ENCODE measurements around the gene PTPN7. TPM values are rescaled to one million over a fixed set of nuclear protein-coding genes. Genes with fewer than 3 reads are reported as not detected.

PTPN7 gene
- total RNA-seq, 4 donors from 2014 or later = 0.79 to 8.5 (median 1.8) TPM; not detected in 1

GRCh38 chr1:202152399-202152798, 8.0 kb downstream of the PTPN7 start:
- Histone ChIP-seq H3K4me1 (no peaks in the 10 kb centered on the region), H3K4me3 (no peak overlapping the region), H3K36me3 (no peaks in the 10 kb centered on the region), H3K9me3 (no peaks in the 10 kb centered on the region), H3K27me3 (no peaks in the 10 kb centered on the region), H3K27ac (no peak overlapping the region)
- intact Hi-C loops (cut with DNase I; ENCODE audit: low total_unique reads) = no loop called here
- TF ChIP-seq CTCF (IDR thresholded peaks at IDR 0.05) (no peak), POLR2A (IDR thresholded peaks at IDR 0.05) (no peak)
- DNase-seq = no peak

- Histone ChIP-seq H3K4me1 (no peaks in the 10 kb centered on the region), H3K4me3 (no peak overlapping the region), H3K27me3 (no peaks in the 10 kb centered on the region), H3K36me3 (no peaks in the 10 kb centered on the region), H3K27ac (no peak overlapping the region), H3K9me3 (no peaks in the 10 kb centered on the region)
- intact Hi-C loops (cut with DNase I; ENCODE audit: low total_unique reads) = no loop called here
- DNase-seq = no peak
- no peak for TF ChIP-seq CTCF (IDR thresholded peaks at IDR 0.05)
- TF ChIP-seq POLR2A (IDR thresholded peaks at IDR 0.05) = no peak
Observed at GRCh38 chr1:202151045-202151444, 9.4 kb downstream of the PTPN7 start.

GRCh38 chr1:202150602-202151001, 9.8 kb downstream of the PTPN7 start:
- Histone ChIP-seq H3K4me1 (no peaks in the 10 kb centered on the region), H3K9me3 (no peaks in the 10 kb centered on the region), H3K4me3 (no peak overlapping the region), H3K27me3 (no peaks in the 10 kb centered on the region), H3K36me3 (no peaks in the 10 kb centered on the region), H3K27ac (no peak overlapping the region)
- TF ChIP-seq POLR2A (IDR thresholded peaks at IDR 0.05) (no peak), CTCF (IDR thresholded peaks at IDR 0.05) (no peak)
- intact Hi-C loops (cut with DNase I; ENCODE audit: low total_unique reads) = no loop called here
- no peak for DNase-seq

GRCh38 chr1:202150187-202150586, 10.2 kb downstream of the PTPN7 start:
- DNase-seq = no peak
- no peak overlapping the region for H3K4me3 ChIP-seq
- H3K4me1 ChIP-seq = no peaks in the 10 kb centered on the region
- H3K9me3 ChIP-seq = no peaks in the 10 kb centered on the region
- H3K27me3 ChIP-seq = no peaks in the 10 kb centered on the region
- intact Hi-C loops (cut with DNase I; ENCODE audit: low total_unique reads) = no loop called here
- TF ChIP-seq POLR2A (IDR thresholded peaks at IDR 0.05) = no peak
- TF ChIP-seq CTCF (IDR thresholded peaks at IDR 0.05) = no peak
- H3K36me3 ChIP-seq = no peaks in the 10 kb centered on the region
- no peak overlapping the region for H3K27ac ChIP-seq

- Histone ChIP-seq H3K4me1 (peaks cover 0 to 4% of the 10 kb centered on the region in 2 donors), H3K27me3 (no peaks in the 10 kb centered on the region), H3K36me3 (no peaks in the 10 kb centered on the region), H3K27ac (no peak overlapping the region), H3K4me3 (no peak overlapping the region), H3K9me3 (no peaks in the 10 kb centered on the region)
- intact Hi-C loops (cut with DNase I; ENCODE audit: low total_unique reads) = no loop called here
- TF ChIP-seq POLR2A (IDR thresholded peaks at IDR 0.05) (no peak), CTCF (IDR thresholded peaks at IDR 0.05) (no peak)
- no peak for DNase-seq
Observed at GRCh38 chr1:202149566-202149965, 10.8 kb downstream of the PTPN7 start.

Data from uterus (tissue), 4 donors.